ENCODE results near the gene ARHGAP26. TPM values are rescaled to one million over a fixed set of nuclear protein-coding genes. Genes with fewer than 3 reads are reported as not detected.
"Not testable (repeated sequence)": the region's sequence is repeated elsewhere in the genome, so short reads cannot be mapped to it uniquely, and the experiment has no call there.

ARHGAP26 gene
- total RNA-seq, 1 donor from 2014 or later, result 42.1 TPM

GRCh38 chr5:143199843-143200242 lies 429.7 kb downstream of the ARHGAP26 start:
- intact Hi-C loops (cut with DNase I), result no loop called here

GRCh38 chr5:143200781-143201398 lies 430.7 kb downstream of the ARHGAP26 start:
- TF ChIP-seq CTCF (IDR thresholded peaks at IDR 0.05), result no peak
- intact Hi-C loops (cut with DNase I), result no loop called here
- H3K27ac ChIP-seq, result no peak overlapping the region
- no peaks in the 10 kb centered on the region for H3K36me3 ChIP-seq
- H3K9me3 ChIP-seq, result no peaks in the 10 kb centered on the region
- no peaks in the 10 kb centered on the region for H3K27me3 ChIP-seq (ENCODE audit: low read depth)
- DNase-seq (no peak), ATAC-seq (peak in 1 of 2 donors; percentile 63)
- H3K4me1 ChIP-seq, result no peaks in the 10 kb centered on the region
- no peak overlapping the region for H3K4me3 ChIP-seq

More at GRCh38 chr5:143199843-143200242, 429.7 kb downstream of the ARHGAP26 start:
- Histone ChIP-seq H3K27me3 (ENCODE audit: low read depth) (no peaks in the 10 kb centered on the region), H3K4me3 (no peak overlapping the region), H3K36me3 (no peaks in the 10 kb centered on the region), H3K4me1 (peaks cover 7% of the 10 kb centered on the region), H3K27ac (no peak overlapping the region), H3K9me3 (no peaks in the 10 kb centered on the region)
- ATAC-seq, result no peak
- TF ChIP-seq CTCF (IDR thresholded peaks at IDR 0.05), result no peak
- no peak for DNase-seq

- Histone ChIP-seq H3K9me3 (no peaks in the 10 kb centered on the region), H3K4me3 (no peak overlapping the region), H3K27ac (no peak overlapping the region), H3K36me3 (no peaks in the 10 kb centered on the region), H3K4me1 (no peaks in the 10 kb centered on the region), H3K27me3 (ENCODE audit: low read depth) (no peaks in the 10 kb centered on the region)
- no peak for TF ChIP-seq CTCF (IDR thresholded peaks at IDR 0.05)
- intact Hi-C loops (cut with DNase I), result no loop called here
- DNase-seq (no peak), ATAC-seq (no peak)
Measured at GRCh38 chr5:143201589-143201988, 431.4 kb downstream of the ARHGAP26 start.

- DNase-seq; H3K4me3 ChIP-seq; H3K9me3 ChIP-seq; ATAC-seq; H3K36me3 ChIP-seq; intact Hi-C loops (cut with DNase I); H3K27me3 ChIP-seq (ENCODE audit: low read depth); H3K27ac ChIP-seq: not testable (repeated sequence)
- peaks cover 12% of the 10 kb centered on the region for H3K4me1 ChIP-seq
Measured at GRCh38 chr5:143203301-143203956, 433.3 kb downstream of the ARHGAP26 start.

- DNase-seq, result no peak
- Histone ChIP-seq H3K4me1 (peaks cover 19% of the 10 kb centered on the region), H3K4me3 (no peak overlapping the region), H3K9me3 (no peaks in the 10 kb centered on the region), H3K36me3 (no peaks in the 10 kb centered on the region), H3K27me3 (ENCODE audit: low read depth) (no peaks in the 10 kb centered on the region), H3K27ac (no peak overlapping the region)
- intact Hi-C loops (cut with DNase I), result no loop called here
- no peak for ATAC-seq
- no peak for TF ChIP-seq CTCF (IDR thresholded peaks at IDR 0.05)
Measured at GRCh38 chr5:143204474-143205246, 434.5 kb downstream of the ARHGAP26 start.

- TF ChIP-seq CTCF (IDR thresholded peaks at IDR 0.05), result no peak
- H3K36me3 ChIP-seq, result no peaks in the 10 kb centered on the region
- no peaks in the 10 kb centered on the region for H3K9me3 ChIP-seq
- no peaks in the 10 kb centered on the region for H3K27me3 ChIP-seq (ENCODE audit: low read depth)
- ATAC-seq (no peak), DNase-seq (no peak)
- intact Hi-C loops (cut with DNase I), result no loop called here
- H3K27ac ChIP-seq, result no peak overlapping the region
- H3K4me1 ChIP-seq, result peaks cover 19% of the 10 kb centered on the region
- no peak overlapping the region for H3K4me3 ChIP-seq
Measured at GRCh38 chr5:143205386-143205785, 435.2 kb downstream of the ARHGAP26 start.
